K562 (cell line): ENCODE data around the gene CBFA2T3. TPM values are rescaled to one million over a fixed set of nuclear protein-coding genes. Genes with fewer than 3 reads are reported as not detected.

Experiments used
- CBX5 ChIP-seq: IDR thresholded peaks from 2 replicates; pipeline ENCODE4 v1.6.1; 2014; ENCODE audit warnings: low read depth, borderline replicate concordance
- LCOR ChIP-seq: sonication (generic); formaldehyde crosslinking; IDR thresholded peaks from 2 replicates; pipeline ENCODE4 v1.8.0; 2022; ENCODE audit warnings: mild to moderate bottlenecking, missing genetic modification reagents
- POLR2G ChIP-seq: fragments of 200-400 bp; formaldehyde crosslinking; IDR thresholded peaks from 2 replicates; pipeline ENCODE4 v1.6.1; 2017; ENCODE audit warnings: low read depth, mild to moderate bottlenecking, antibody characterized with exemption, low read length, moderate library complexity
- SMAD1 ChIP-seq: fragments of 150-350 bp; IDR thresholded peaks from 2 replicates; pipeline ENCODE4 v1.6.1; 2014; ENCODE audit warnings: low read length, low read depth; ENCODE audit not compliant: partially characterized antibody
- TEAD1 ChIP-seq, 2 experiments: fragments of 450-650 bp in 1 of 2; sonication (generic) in 1 of 2; formaldehyde crosslinking; IDR thresholded peaks; 2 replicates each; pipeline versions ENCODE4 v1.4.0 to v1.8.0; 2020 to 2022; ENCODE audit warnings: mild to moderate bottlenecking in 2 of 2, missing genetic modification reagents in 1 of 2
- TEAD4 ChIP-seq, 2 experiments: sonication (generic) in 1 of 2; formaldehyde crosslinking in 1 of 2; IDR thresholded peaks; 2 replicates each; pipeline versions ENCODE4 v1.6.1 to v1.8.0; 2012 to 2022; ENCODE audit warnings: borderline replicate concordance in 1 of 2, inconsistent platforms in 1 of 2, low read length in 1 of 2, mild to moderate bottlenecking in 1 of 2, missing genetic modification reagents in 1 of 2
- ZNF76 ChIP-seq: fragments of 250-450 bp; sonication (Bioruptor Pico); IDR thresholded peaks from 2 replicates; pipeline ENCODE4 v1.4.0; 2020; ENCODE audit warnings: mild to moderate bottlenecking, moderate library complexity, borderline replicate concordance
- polyA plus RNA-seq, 8 experiments: library from polyadenylated mRNA; depleted of rRNA in 4 of 8; stranded (reverse) in 5 of 8; unstranded in 3 of 8; fragments of >200 nt; fragmentation: Nextera tagmentation in 2 of 8; fragmentation: Illumina TruSeq in 1 of 8; extraction: Ambion mirVana in 2 of 8; extraction: Trizol in 1 of 8; gene quantifications; 2 replicates each; pipeline versions ENCODE4 v1.2.1 to v1.2.3, GENCODE V29; 2011 to 2014; ENCODE audit warnings: inconsistent platforms in 1 of 8, missing spikeins in 1 of 8
- total RNA-seq, 7 experiments: library from RNA; depleted of rRNA in 6 of 7; stranded (reverse); fragments of >200 nt in 6 of 7; fragmentation: Illumina TruSeq in 2 of 7; extraction: Trizol in 2 of 7; gene quantifications; 2 replicates each; pipeline versions ENCODE4 v1.2.1 to v1.2.3, GENCODE V29; 2011 to 2021; ENCODE audit warnings: low replicate concordance in 1 of 7
- TF ChIP-seq, protein P1 (sequence below), 2 experiments: fragments of 450-650 bp; IDR thresholded peaks; 2 replicates each; pipeline ENCODE4 v1.6.1; 2018; ENCODE audit warnings: mild to moderate bottlenecking in 2 of 2, low read depth in 1 of 2; ENCODE audit not compliant: partially characterized antibody in 2 of 2
- TF ChIP-seq, protein P2 (sequence below): sonication (generic); formaldehyde crosslinking; IDR thresholded peaks from 2 replicates; pipeline ENCODE4 v1.8.0; 2022; ENCODE audit warnings: missing genetic modification reagents, mild to moderate bottlenecking, borderline replicate concordance

Gene CBFA2T3
- total and polyA plus RNA-seq, 9 of the 15 experiments (the other 6 are each of a cell fraction or from before 2014, with no cell fraction given) = 2.3 to 145 (median 6.7) TPM

DNA sequence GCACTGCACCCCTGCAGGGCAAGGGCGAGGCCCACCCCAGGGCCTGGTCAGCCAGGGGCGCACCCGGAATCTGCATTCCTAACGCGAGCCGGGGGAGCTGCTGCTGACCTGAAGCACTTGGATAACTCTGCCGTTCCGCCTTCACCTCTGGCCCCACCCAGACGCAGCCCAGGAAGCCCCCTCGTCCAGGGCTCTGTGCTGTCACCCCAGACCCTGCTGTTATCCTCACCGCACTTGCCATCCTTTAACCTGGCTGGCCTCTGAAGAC, 97.3 kb downstream of the CBFA2T3 start (continued):
- TF ChIP-seq, protein P1, sequence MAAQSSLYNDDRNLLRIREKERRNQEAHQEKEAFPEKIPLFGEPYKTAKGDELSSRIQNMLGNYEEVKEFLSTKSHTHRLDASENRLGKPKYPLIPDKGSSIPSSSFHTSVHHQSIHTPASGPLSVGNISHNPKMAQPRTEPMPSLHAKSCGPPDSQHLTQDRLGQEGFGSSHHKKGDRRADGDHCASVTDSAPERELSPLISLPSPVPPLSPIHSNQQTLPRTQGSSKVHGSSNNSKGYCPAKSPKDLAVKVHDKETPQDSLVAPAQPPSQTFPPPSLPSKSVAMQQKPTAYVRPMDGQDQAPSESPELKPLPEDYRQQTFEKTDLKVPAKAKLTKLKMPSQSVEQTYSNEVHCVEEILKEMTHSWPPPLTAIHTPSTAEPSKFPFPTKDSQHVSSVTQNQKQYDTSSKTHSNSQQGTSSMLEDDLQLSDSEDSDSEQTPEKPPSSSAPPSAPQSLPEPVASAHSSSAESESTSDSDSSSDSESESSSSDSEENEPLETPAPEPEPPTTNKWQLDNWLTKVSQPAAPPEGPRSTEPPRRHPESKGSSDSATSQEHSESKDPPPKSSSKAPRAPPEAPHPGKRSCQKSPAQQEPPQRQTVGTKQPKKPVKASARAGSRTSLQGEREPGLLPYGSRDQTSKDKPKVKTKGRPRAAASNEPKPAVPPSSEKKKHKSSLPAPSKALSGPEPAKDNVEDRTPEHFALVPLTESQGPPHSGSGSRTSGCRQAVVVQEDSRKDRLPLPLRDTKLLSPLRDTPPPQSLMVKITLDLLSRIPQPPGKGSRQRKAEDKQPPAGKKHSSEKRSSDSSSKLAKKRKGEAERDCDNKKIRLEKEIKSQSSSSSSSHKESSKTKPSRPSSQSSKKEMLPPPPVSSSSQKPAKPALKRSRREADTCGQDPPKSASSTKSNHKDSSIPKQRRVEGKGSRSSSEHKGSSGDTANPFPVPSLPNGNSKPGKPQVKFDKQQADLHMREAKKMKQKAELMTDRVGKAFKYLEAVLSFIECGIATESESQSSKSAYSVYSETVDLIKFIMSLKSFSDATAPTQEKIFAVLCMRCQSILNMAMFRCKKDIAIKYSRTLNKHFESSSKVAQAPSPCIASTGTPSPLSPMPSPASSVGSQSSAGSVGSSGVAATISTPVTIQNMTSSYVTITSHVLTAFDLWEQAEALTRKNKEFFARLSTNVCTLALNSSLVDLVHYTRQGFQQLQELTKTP (IDR thresholded peaks at IDR 0.05; ENCODE audit: low read depth in 1 of 2, partially characterized antibody in 2 of 2) = no peak
- TF ChIP-seq POLR2G (peak; percentile 43), TEAD4 (IDR thresholded peaks at IDR 0.05; ENCODE audit: low read length) (no peak), TEAD4 (CRISPR knock-in tag; IDR thresholded peaks at IDR 0.05; ENCODE audit: borderline replicate concordance) (no peak), TEAD1 (CRISPR knock-in tag; IDR thresholded peaks at IDR 0.05) (0 out of 4 replicates have a peak, but pooled peaks of 1 of the 2 experiments have one; percentile 14), SMAD1 (no peak), CBX5 (no peak), ZNF76 (no peak), LCOR (CRISPR knock-in tag) (no peak)
- TF ChIP-seq, protein P2, sequence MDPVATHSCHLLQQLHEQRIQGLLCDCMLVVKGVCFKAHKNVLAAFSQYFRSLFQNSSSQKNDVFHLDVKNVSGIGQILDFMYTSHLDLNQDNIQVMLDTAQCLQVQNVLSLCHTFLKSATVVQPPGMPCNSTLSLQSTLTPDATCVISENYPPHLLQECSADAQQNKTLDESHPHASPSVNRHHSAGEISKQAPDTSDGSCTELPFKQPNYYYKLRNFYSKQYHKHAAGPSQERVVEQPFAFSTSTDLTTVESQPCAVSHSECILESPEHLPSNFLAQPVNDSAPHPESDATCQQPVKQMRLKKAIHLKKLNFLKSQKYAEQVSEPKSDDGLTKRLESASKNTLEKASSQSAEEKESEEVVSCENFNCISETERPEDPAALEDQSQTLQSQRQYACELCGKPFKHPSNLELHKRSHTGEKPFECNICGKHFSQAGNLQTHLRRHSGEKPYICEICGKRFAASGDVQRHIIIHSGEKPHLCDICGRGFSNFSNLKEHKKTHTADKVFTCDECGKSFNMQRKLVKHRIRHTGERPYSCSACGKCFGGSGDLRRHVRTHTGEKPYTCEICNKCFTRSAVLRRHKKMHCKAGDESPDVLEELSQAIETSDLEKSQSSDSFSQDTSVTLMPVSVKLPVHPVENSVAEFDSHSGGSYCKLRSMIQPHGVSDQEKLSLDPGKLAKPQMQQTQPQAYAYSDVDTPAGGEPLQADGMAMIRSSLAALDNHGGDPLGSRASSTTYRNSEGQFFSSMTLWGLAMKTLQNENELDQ (CRISPR knock-in tag) = no peak
